Hindlimb muscle (tissue), 1 donor: ENCODE measurements around the gene DUOX2. TPM values are rescaled to one million over a fixed set of nuclear protein-coding genes. Genes with fewer than 3 reads are reported as not detected.
"Not testable (repeated sequence)": the region's sequence is repeated elsewhere in the genome, so short reads cannot be mapped to it uniquely, and the experiment has no call there.

Source experiments
- DNase-seq: peaks from one replicate; pipeline ENCODE4 v3.0.0-alpha.2; 2013
- polyA plus RNA-seq: library from polyadenylated mRNA; unstranded; fragments of 120-200 nt; gene quantifications from one replicate; pipeline ENCODE4 v1.2.1, GENCODE V29; 2013; ENCODE audit not compliant: insufficient read length

The DUOX2 gene
- polyA plus RNA-seq, 1 donor = 0.13 TPM

DNA sequence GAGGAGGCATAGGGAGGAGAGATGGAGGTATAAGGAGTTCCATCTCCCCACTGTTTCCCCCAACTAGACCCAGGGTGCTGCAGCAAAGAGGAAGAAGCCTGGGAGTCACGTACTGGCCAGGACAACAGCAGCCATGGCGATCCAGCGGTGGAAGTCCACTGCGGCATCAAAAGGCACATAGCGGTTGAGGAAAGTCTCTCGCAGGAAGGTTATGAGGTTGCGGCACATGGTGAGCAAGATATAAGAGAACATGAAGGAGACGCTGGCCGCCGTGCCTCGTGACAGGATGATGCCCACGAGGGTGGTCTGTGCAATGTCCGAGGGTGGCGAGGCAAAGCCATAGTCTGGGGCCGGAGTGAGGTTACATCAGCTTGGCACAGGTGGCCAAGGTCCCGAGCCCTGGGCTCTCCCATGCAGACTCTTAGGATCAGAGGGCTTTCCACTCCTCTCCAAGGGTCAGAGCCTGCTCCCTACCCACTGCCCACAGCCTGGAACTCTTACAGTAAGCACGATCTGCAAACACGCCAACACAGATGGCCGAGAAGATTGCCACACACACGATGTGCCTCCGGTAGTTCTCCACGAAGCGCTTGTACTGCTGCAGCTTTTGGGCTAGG lies 14.3 kb downstream of the DUOX2 start:
- DNase-seq = no peak

DNA sequence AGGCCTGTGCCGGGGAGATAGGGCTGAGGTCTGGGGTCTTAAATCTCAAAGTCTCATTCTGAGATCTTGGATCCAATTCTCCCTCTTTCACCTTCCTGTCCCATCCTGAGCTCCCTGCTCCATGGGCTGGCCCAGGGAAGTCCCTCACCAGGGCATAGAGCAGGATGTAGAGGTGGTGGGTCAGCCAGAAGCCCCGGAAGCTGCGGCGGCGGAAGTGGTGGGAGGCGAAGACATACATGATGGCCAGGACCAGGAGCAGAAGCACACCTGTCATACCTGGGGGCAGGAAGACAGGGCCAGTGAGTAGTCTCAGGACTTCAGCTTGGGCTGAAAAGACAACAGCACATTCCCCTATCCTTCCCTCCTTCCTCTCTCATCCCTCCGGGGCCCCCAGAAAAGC lies 16.5 kb downstream of the DUOX2 start:
- DNase-seq = no peak

DNA sequence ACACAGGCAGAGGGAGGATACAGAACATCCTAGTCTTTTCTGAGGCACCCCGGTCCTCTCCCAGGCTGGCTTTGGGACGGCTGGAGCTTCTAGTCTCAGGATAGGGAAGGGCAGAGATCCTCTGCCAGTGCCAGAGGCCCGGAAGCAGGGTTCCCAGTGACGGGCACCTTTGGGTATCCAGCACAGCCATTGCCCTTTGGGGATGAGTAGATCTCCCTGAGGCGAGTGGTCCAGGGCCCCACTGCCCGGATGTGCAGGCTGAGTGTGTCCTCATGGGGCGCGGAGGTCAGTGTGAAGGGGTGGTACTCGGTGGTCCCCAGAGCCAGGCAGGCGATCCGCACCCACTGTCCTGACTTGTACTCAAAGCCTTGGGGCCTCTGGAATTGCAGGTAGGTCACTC lies 18.3 kb downstream of the DUOX2 start:
- no peak for DNase-seq

DNA sequence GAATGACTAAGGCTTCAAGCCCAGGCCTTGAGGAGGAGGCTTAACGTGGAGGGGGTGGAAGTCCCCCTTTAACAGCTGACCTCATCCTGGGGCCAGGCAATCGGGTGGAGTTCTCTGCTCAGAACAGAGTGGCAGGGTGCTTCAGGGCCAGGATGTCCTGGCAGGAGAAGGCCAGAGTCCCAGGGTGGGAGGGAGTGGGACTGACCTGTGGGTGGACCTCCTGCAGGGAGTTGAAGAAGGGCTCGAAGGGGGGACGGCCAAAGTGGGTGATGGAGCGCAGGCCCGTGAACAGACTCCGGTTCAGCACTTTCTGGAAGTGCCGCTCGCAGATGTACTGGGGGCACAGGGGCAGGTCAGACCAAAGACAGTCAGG lies 19.6 kb downstream of the DUOX2 start:
- no peak for DNase-seq

DNA sequence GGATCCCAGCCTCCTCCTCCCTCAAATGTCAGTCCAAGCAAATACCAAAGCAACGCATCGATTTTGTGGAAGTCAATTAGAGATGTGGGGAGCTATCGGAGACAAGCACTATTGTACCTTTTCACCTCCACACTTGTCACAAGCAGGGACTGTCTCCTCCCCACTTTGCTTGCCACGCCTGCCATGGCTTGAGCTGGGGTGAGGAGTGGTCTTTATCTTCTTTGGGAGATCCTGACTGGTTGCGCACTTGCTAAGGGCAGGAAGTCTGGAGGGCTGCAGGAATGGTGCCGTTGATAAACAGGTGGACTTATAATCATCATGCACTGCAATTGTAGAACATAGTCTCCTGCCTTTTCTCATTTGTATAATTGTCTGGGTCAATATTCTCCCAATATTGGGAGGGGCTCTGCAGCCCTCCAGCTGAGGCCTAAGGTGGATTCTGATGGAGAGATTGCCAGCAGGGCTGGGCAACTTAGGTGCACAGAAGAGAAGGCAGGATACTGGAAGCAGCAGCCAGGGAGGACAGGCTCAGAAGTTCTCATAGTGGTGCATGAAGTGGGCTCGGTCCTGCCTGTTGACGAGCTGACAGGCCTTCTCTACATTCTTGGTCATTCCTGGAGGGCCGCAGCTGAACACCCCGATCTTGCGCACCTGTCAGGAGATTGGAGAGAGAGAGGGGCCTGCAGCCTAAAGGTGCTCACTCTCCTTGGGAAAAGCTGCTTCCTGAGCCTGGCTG lies 20.2 kb downstream of the DUOX2 start:
- DNase-seq = no peak

DNA sequence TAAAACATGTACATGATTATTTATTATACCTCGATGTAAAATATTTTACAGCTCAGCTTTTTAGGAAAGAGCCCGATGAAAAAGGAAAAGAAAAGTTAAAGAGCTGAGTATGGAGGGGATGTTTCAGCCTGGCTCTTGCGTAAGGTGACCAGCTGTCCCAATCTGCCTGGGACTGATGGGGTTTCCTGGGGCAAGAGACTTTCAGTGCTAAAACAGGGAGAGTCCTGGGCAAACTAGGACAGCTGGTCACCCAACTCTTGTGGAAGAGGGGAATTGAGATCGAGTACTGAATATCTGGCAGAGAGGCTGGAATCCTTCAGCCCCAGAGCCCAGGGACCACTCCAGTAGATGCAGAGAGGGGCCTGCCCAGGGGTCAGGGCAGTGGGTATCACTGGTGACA lies 21.0 kb downstream of the DUOX2 start:
- DNase-seq = no peak

DNA sequence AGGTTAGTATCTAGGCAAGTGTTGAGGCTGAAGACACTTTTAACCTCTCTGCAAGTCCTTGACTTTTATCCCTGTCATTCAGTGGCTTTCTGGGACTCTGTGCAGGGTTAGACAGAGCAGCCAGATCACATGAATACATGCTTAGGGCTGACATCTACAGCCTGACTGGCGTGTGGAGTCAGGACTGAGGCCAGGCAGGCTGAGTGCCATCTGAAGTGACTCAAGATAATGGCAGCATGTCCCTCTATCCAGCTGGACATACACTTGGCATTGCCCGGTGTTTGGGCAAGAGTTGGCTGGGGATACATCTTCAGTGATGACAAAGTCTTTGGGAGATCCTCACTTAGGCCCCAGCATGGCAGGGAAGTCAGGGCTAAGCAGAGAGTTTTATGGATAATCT lies 22.4 kb downstream of the DUOX2 start:
- no peak for DNase-seq

DNA sequence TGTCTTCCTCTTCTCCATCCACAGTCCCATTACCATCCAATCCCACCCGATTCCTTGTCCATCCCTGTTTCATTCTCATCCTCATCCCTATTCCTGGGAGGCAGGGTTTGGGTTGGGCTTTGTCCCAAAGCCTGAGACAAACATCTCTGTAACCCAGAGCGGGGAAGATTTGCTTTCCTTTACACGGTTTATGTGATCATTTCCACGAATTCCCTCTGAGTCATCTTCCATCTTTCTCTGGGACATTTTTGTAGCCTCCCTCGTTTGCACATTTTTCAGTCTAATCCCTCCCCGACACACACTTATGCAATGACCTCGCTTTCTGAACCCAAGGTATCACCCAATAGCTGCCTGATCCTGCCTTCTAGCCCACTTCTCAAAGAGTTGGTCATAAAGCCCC lies 22.8 kb downstream of the DUOX2 start:
- no peak for DNase-seq

DNA sequence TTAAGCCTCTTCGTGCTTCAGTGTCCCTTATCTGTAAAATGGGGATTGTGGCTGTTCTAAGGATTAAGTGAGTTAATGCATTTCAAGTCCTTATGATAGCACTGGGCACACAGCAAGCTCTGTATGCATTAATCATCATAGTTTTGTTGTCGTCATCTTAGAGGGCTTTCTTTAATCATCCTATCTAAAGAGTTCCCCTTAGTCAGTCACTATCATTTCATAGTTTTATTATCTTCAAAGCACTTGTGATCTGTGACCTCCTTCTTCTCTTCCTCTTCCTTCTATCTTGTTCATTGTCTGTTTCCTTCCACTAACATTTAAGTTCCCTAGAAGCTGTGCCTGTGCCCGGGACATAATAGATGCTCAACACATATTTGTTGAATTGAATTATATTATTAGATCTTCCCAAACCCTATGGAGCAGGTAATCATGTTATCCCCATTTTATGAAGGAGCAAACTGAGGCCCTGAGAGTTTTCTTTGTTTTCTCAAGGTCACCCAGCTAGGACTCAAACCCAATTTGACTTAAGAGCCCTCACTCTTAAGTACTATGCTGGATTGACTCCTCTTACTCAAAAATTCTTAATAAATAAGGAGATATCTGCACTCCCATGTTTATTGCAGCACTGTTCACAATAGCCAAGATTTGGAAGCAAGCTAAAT lies 24.1 kb downstream of the DUOX2 start:
- DNase-seq = no peak

DNA sequence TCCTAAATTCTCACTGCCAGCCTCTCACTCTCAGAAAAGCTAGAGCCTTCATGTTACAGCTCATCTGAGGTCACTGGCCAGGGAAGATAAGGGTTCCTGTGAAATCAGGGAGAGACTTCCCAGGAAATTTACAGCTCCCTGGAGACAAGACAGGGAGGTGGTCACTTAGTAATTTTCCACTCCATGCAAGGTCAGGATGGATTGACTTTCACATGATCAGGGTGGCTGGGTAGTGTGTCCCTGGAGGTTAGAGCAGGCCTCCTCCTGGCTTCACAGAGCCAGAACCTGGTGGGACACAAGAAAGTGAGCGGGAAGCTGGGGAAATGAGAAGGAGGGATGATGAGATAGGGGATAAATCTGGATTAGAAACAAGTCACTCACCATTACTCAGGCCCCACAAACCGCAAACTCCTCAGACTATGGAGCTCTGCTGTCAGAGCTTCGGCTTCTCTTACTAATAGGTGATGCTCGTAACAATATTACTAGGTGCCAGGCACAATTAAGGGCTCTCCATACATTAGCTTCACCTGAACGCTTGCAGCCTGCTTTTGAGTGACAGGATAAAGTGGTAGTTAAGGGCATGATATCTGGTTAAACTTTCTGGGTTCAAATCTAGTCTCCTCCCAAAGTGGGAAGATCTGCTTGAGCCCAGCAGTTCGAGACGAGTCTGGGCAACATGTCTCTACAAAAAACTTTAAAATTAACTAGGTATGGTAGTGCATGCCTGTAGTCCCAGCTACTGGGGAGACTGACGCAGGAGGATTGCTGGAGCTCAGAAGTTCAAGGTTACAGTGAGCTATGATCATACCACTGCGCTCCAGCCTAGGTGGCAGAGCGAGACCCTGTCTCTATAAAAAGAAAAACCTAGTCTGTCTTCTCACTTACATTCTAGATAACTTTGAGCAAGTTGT lies 24.9 kb downstream of the DUOX2 start:
- no peak for DNase-seq

DNA sequence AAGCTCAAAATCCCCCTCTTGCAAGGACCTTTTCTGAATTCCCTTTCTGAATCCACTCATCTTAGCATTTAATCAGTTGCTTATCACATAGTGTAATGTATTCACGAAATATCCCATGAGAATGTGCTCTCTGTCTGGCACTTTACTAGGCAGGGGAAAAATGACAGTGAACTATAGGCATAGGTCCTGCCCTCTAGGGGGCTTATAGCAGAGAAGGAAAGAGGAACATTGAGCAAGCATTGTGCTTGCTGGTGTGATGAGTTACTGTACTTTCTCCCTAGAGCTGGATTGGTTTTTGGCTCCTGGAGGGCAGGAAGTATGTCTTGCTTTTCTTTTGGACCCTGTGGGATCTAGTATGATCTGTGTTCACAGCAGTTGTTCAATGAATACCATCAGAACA lies 26.5 kb downstream of the DUOX2 start:
- no peak for DNase-seq

DNA sequence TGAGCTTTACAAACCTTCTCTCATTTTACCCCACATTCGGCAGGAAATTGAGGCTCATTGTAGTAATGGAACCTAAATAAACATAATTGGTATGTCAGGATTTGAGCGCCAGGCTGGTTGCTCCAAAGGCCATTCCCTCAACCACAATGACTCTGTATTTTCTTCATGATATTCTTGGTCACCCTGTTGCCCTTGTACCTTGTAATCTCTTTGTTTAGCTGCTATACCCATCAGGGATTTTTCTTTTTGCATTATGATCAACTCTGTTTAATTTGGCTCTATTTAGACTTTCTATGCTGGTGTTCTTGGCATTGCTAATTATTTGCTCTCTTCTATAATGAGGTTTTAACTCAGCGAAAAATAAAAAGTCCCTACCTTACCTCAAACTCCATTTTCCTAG lies 29.8 kb downstream of the DUOX2 start:
- no peak for DNase-seq

DNA sequence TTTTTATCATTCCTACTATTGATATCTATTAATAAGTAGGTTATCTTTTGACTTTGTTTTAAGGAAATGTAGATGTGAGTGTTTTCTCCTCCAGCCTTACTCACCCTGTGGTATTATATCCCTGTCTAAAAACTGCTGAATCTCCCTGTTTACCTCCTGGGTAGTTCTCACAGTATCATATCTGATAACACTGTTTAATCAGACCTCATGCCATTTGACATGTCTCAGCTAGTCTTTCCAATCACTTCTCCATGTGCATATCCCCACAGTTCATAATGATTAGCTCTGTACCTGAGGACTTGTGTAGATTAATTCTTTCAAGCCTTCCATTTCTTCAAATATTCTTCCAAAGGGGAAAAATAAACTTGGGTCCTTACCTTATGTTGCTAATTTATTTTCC lies 30.7 kb downstream of the DUOX2 start:
- no peak for DNase-seq

DNA sequence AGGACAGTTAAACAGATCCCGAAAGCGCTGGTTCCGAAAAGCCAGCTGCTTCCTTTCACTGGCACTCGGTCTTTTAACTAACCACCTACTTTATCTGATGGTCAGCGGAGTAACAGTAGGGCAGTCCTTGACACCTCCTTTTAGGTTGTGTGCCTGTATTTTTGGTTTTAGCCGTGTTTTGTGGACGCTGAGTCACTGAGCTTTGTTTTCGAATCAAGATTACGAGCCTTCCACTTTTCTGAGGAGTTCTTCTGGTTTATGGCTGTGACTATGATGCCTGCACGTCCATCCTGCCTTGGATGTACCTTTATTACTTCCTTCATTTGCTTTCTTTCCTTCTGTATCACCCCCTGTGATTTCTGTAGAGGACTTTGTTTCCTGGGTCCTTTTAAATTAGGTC lies 31.6 kb downstream of the DUOX2 start:
- not testable (repeated sequence) for DNase-seq

DNA sequence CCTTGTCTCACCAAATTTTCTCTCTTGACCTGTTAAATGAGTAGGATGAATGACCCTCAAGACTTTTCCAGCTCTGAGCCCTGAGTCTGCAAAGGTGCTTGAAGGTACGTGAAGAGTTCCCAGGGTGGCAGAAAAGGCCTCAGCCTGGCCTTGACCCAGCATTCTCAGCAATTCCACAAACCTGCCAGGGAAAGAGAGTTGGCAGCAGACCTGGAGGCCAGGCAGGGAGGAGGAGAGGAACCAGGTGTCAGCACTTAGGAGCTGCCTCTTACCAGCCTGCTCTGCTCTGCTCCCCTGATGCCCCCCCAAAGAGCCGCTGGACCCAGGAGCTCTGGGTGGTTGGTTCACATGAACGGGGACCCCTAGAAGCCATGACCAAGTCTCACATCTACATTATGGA lies 33.4 kb downstream of the DUOX2 start:
- not testable (repeated sequence) for DNase-seq

DNA sequence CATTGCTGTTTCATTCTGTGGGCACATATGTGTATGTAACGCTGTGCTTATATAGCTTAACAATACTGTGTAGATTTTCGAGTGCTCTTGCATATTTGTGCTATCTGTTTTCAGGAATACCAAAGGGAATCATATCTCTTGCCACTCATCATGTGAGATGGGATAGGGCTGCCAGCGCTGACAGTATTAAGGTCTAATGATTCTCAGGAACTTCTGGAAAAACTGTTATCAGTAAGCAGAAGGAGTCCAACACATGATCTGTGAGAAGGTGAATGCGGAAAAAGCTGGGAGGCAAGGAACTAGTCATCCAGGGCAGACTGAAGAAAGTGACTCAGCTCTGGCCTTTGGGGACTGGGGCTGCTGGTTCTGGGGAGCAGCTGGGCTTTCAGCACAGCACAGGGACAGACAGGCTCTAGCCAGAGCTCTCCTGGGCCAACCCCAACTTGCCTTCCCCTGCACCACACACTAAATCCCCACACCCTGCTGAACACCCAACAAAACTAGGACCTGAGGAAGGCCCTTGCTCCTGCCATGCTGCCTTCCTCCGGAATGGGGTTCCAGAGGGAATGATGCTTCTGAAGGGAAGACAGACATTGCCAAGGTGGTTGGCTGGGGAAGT lies 34.2 kb downstream of the DUOX2 start:
- not testable (repeated sequence) for DNase-seq

DNA sequence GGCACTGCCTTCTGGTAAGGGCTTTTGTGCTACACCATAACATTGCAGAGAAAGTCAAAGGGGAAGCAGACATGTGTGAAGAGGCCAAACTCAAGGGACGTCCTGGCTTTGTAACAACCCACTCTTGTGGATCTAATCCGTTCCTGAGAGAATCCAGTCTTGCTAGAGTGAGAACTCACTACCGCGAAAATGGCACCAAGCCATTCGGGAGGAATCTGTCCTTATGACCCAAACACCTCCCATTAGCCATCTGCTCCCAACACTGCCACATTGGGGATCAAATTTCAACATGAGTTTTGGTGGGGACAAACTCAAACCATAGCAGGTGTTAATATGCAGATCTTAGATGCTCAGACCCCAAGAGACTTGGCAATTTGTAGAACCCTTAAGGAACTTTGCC lies 34.8 kb downstream of the DUOX2 start:
- not testable (repeated sequence) for DNase-seq

DNA sequence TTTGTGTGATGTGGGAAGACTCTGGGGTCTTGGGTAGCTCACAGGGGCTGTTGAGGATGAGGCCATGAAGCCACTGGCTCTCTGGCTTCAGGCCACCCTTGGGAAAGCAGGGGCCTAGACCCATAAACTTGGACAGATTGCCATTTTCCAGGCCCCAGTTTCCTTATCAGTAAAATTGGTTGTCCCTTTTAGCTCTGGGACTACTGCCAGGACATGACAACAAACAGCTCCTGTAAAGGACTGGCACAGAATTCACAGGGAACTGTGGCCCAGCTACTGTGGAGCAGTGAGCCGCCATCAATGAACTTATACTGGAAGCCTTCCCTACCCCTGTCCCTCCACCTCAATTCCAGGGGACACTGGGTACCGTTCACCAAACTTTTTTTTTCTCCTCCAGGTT lies 36.6 kb downstream of the DUOX2 start:
- DNase-seq = not testable (repeated sequence)

DNA sequence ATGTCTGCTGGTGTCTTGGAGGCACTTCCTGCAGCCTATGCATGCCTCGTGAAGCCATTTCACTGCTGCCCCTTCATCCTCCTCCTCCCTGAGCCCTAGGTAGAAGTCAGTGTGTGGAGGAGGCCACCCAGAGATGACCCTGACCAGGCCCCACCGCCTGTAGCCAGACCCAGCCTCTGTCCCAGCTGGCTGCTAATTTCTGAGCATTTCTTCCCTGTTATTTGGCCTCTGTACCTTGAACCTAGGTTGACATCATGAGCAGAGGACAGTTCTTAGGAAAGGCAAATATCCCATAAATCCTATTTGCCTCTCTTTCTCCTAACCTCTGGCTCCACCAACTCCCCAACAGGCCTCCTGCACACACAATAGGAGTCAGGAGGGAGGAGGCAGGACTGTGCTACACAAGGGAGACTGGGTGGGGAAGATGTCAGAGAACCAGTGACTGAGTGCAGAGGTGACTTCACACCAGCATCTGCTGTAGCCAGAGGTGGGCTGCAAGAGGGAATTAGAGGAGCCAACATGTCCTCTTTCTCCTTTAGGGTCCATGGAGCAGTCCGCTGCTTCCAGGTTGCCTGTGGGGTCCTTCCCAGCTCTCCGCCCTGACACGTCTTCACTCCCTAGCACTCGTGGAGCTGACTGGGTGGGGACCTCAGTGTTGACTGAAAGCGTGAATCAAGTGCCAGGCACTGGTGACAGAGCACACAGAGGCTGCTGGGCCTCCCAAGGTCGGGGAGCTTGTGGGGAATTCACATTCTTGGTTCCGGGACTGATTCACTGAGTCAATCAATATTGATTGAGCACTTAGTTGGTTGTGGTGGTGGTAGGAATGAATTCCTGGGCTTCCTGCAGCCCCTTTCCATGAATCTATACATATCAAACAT lies 38.3 kb downstream of the DUOX2 start:
- DNase-seq = not testable (repeated sequence)

DNA sequence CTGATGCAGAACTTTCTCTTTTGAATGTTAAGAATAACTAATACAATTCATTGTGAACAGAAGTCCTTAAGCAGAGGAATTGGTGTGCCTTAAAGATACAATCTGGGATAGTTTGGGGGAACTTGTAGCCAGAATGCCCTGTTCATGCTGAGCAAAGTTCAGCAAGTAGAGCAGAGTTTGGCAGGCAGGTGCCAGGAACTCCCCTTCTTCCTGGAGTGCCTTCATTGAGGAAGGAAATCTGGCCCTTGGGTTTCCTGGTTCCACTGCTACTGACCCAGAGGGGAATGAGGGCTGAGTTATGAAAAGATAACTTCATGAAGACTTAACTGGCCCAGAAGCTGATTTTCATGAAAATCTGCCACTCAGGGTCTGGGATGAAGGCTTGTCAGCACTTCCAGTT lies 40.4 kb downstream of the DUOX2 start:
- DNase-seq = not testable (repeated sequence)

DNA sequence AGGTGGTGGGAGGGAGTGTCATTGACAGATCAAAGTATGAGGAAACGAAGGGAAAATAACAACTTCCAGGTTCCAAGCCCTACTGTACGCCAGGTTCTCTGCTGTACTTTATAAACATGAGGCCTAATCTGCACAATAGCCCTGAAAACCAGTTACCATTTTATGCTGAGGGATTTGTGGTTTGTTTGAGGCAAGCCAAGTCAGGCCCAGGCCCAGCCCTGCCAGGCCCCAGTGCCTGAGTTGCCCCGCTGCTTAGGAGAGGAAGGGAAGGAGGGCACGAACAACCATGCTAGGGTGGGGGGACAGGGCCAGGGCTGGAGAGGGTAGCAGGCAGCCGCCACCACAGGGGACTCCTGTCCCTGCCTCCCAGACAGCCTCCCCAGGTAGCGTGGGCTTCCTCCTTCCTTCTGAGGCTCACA lies 44.0 kb downstream of the DUOX2 start:
- DNase-seq = not testable (repeated sequence)
